ENCODE results near the gene C17orf50.

DNA sequence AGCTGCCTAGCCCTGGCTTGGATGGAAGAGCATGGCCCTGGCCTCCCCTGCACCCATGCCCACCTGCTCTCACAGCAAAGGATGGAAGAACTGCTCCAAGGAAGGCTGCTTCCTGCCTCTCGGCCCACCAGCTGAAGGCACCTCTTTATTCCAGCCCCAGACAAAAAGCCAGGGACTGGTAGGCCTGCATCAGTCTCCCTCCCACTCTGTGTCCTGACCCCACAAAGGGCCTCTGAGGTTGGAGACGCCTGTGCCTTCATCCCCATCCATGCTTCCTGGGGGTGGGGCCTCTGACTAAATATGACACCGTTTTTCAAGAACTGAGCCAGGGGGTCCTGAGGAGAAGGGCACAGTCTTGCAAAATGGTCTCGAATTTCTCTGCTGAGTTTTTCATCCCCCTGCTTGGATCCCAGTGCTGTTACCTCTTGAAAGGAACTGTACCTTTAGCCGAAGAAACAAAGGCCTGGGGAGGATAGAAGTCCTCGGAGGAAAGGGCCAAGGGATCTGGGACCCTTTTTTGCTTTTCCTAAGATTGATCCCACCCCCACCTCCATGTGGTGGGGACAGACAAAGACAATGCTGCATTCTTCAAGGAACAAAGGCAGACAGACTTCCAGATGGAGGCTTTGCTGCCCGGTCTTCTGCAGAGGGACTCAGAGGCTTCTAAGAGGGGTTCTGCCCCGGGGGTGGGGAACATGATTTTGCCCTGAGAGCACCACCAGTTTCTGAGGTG lies 5.2 kb downstream of the C17orf50 start:
- TF ChIP-seq, protein P1, sequence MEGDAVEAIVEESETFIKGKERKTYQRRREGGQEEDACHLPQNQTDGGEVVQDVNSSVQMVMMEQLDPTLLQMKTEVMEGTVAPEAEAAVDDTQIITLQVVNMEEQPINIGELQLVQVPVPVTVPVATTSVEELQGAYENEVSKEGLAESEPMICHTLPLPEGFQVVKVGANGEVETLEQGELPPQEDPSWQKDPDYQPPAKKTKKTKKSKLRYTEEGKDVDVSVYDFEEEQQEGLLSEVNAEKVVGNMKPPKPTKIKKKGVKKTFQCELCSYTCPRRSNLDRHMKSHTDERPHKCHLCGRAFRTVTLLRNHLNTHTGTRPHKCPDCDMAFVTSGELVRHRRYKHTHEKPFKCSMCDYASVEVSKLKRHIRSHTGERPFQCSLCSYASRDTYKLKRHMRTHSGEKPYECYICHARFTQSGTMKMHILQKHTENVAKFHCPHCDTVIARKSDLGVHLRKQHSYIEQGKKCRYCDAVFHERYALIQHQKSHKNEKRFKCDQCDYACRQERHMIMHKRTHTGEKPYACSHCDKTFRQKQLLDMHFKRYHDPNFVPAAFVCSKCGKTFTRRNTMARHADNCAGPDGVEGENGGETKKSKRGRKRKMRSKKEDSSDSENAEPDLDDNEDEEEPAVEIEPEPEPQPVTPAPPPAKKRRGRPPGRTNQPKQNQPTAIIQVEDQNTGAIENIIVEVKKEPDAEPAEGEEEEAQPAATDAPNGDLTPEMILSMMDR (IDR thresholded peaks at IDR 0.05): no peak
- TF ChIP-seq POLR2A (IDR thresholded peaks at IDR 0.05): no peak

Measured in breast epithelium (tissue), 3 donors.